ENCODE measurements around the gene ARHGEF25. TPM values are rescaled to one million over a fixed set of nuclear protein-coding genes. Genes with fewer than 3 reads are reported as not detected.

The ARHGEF25 gene
- total and polyA plus RNA-seq, 2 of the 13 experiments (the other 11 are each of a cell fraction or from before 2014, with no cell fraction given): 11.5 to 12.5 TPM

- no peak for TF ChIP-seq ZNF407 (CRISPR knock-in tag; IDR thresholded peaks at IDR 0.05; ENCODE audit: not compliant biosample characterization)
- no peak for TF ChIP-seq NKX3-1 (CRISPR knock-in tag; IDR thresholded peaks at IDR 0.05)
- no peak for TF ChIP-seq TEAD2 (CRISPR knock-in tag; IDR thresholded peaks at IDR 0.05)
- no peak for TF ChIP-seq HNRNPUL1 (IDR thresholded peaks at IDR 0.05; ENCODE audit: low read depth, low read length)
- TF ChIP-seq EZH2 (conservative IDR thresholded peaks at IDR 0.05; ENCODE audit: low read depth, low read length): no peak
- TF ChIP-seq MBNL3 (CRISPR knock-in tag; conservative IDR thresholded peaks at IDR 0.05): no peak
- peak; percentile 66 for TF ChIP-seq DRAP1 (CRISPR knock-in tag; IDR thresholded peaks at IDR 0.05)
- no peak for TF ChIP-seq PLRG1 (conservative IDR thresholded peaks at IDR 0.05)
- TF ChIP-seq BCLAF1 (IDR thresholded peaks at IDR 0.05): no peak
- TF ChIP-seq SALL2 (CRISPR knock-in tag; IDR thresholded peaks at IDR 0.05): 0 out of 2 replicates have a peak, but pooled peaks have one; percentile 18
- no peak; the same call in 1 of the 2 replicates for TF ChIP-seq ARNTL (CRISPR knock-in tag; IDR thresholded peaks at IDR 0.05)
- TF ChIP-seq GMEB1 (CRISPR knock-in tag; IDR thresholded peaks at IDR 0.05; ENCODE audit: borderline replicate concordance): no peak; the same call in 1 of the 2 replicates
- TF ChIP-seq WIZ (CRISPR knock-in tag; IDR thresholded peaks at IDR 0.05): 0 out of 2 replicates have a peak, but pooled peaks have one; percentile 29
- TF ChIP-seq SYNCRIP (IDR thresholded peaks at IDR 0.05; ENCODE audit: insufficient read depth, low read depth, low read length): no peak
- no peak for TF ChIP-seq KLF16 (CRISPR knock-in tag; IDR thresholded peaks at IDR 0.05)
These were observed 35.2 kb upstream of the ARHGEF25 start (continued) for GRCh38 chr12:57575771-57576612.
